ENCODE measurements around the gene NALCN. TPM values are rescaled to one million over a fixed set of nuclear protein-coding genes. Genes with fewer than 3 reads are reported as not detected.

Gene NALCN
- total RNA-seq, 1 donor from 2014 or later = not detected

GRCh38 chr13:101408154-101408553, 8.2 kb downstream of the NALCN start:
- TF ChIP-seq CTCF (IDR thresholded peaks at IDR 0.05; ENCODE audit: unreplicated experiment) = no peak
- Mint-ChIP-seq H3K4me3 (ENCODE audit: unreplicated experiment) (no peak overlapping the region), H3K4me1 (ENCODE audit: unreplicated experiment) (no peaks in the 10 kb centered on the region), H3K27ac (ENCODE audit: unreplicated experiment) (no peak overlapping the region), H3K9me3 (ENCODE audit: unreplicated experiment) (no peaks in the 10 kb centered on the region), H3K27me3 (ENCODE audit: unreplicated experiment) (peaks cover 1% of the 10 kb centered on the region), H3K36me3 (ENCODE audit: low read depth, unreplicated experiment) (no peaks in the 10 kb centered on the region)
- DNase-seq (ENCODE audit: low spot score) = no peak

GRCh38 chr13:101406791-101407190, 9.5 kb downstream of the NALCN start:
- Mint-ChIP-seq H3K36me3 (ENCODE audit: low read depth, unreplicated experiment) (no peaks in the 10 kb centered on the region), H3K4me3 (ENCODE audit: unreplicated experiment) (no peak overlapping the region), H3K9me3 (ENCODE audit: unreplicated experiment) (no peaks in the 10 kb centered on the region), H3K27ac (ENCODE audit: unreplicated experiment) (no peak overlapping the region), H3K27me3 (ENCODE audit: unreplicated experiment) (peaks cover 1% of the 10 kb centered on the region), H3K4me1 (ENCODE audit: unreplicated experiment) (no peaks in the 10 kb centered on the region)
- DNase-seq (ENCODE audit: low spot score) = no peak
- no peak for TF ChIP-seq CTCF (IDR thresholded peaks at IDR 0.05; ENCODE audit: unreplicated experiment)

- peaks cover 1% of the 10 kb centered on the region for H3K27me3 Mint-ChIP-seq (ENCODE audit: unreplicated experiment)
- H3K4me1 Mint-ChIP-seq (ENCODE audit: unreplicated experiment) = no peaks in the 10 kb centered on the region
- no peak overlapping the region for H3K4me3 Mint-ChIP-seq (ENCODE audit: unreplicated experiment)
Measured at GRCh38 chr13:101401196-101401595, 15.1 kb downstream of the NALCN start.

GRCh38 chr13:101399365-101399764, 16.9 kb downstream of the NALCN start:
- H3K9me3 Mint-ChIP-seq (ENCODE audit: unreplicated experiment) = no peaks in the 10 kb centered on the region
- no peak for DNase-seq (ENCODE audit: low spot score)

More at GRCh38 chr13:101401196-101401595, 15.1 kb downstream of the NALCN start:
- Mint-ChIP-seq H3K27ac (ENCODE audit: unreplicated experiment) (no peak overlapping the region), H3K36me3 (ENCODE audit: low read depth, unreplicated experiment) (no peaks in the 10 kb centered on the region), H3K9me3 (ENCODE audit: unreplicated experiment) (no peaks in the 10 kb centered on the region)
- TF ChIP-seq CTCF (IDR thresholded peaks at IDR 0.05; ENCODE audit: unreplicated experiment) = no peak
- no peak for DNase-seq (ENCODE audit: low spot score)

GRCh38 chr13:101398920-101399319, 17.4 kb downstream of the NALCN start:
- no peaks in the 10 kb centered on the region for H3K4me1 Mint-ChIP-seq (ENCODE audit: unreplicated experiment)
- TF ChIP-seq CTCF (IDR thresholded peaks at IDR 0.05; ENCODE audit: unreplicated experiment) = no peak
- H3K4me3 Mint-ChIP-seq (ENCODE audit: unreplicated experiment) = no peak overlapping the region
- H3K36me3 Mint-ChIP-seq (ENCODE audit: low read depth, unreplicated experiment) = no peaks in the 10 kb centered on the region
- H3K27ac Mint-ChIP-seq (ENCODE audit: unreplicated experiment) = no peak overlapping the region
- no peaks in the 10 kb centered on the region for H3K27me3 Mint-ChIP-seq (ENCODE audit: unreplicated experiment)
- no peaks in the 10 kb centered on the region for H3K9me3 Mint-ChIP-seq (ENCODE audit: unreplicated experiment)
- no peak for DNase-seq (ENCODE audit: low spot score)

More at GRCh38 chr13:101399365-101399764, 16.9 kb downstream of the NALCN start:
- no peaks in the 10 kb centered on the region for H3K27me3 Mint-ChIP-seq (ENCODE audit: unreplicated experiment)
- H3K36me3 Mint-ChIP-seq (ENCODE audit: low read depth, unreplicated experiment) = no peaks in the 10 kb centered on the region
- H3K27ac Mint-ChIP-seq (ENCODE audit: unreplicated experiment) = no peak overlapping the region
- no peak for TF ChIP-seq CTCF (IDR thresholded peaks at IDR 0.05; ENCODE audit: unreplicated experiment)
- H3K4me1 Mint-ChIP-seq (ENCODE audit: unreplicated experiment) = no peaks in the 10 kb centered on the region
- H3K4me3 Mint-ChIP-seq (ENCODE audit: unreplicated experiment) = no peak overlapping the region

Data from endothelial cell (in vitro differentiated cells).